Keratinocyte (primary cell): ENCODE measurements around the gene OR56B1.

Source experiments
- EZH2 ChIP-seq: IDR thresholded peaks from one replicate; pipeline ENCODE4 v1.6.1; 2012; ENCODE audit warnings: inconsistent platforms, mild to moderate bottlenecking, low read length, moderate library complexity
- TF ChIP-seq, protein P1 (sequence below), 3 experiments: IDR thresholded peaks in 1 of 3; conservative IDR thresholded peaks in 1 of 3; optimal IDR thresholded peaks in 1 of 3; 2 replicates in 2 of 3; 3 replicates in 1 of 3; pipeline versions ENCODE3 to v1.5.1; 2011; ENCODE audit warnings: low read length in 3 of 3, mild to moderate bottlenecking in 3 of 3, moderate library complexity in 2 of 3, control low read depth in 1 of 3, inconsistent platforms in 1 of 3; ENCODE audit not compliant: insufficient read depth in 2 of 3; ENCODE audit errors: extremely low read depth in 1 of 3

DNA sequence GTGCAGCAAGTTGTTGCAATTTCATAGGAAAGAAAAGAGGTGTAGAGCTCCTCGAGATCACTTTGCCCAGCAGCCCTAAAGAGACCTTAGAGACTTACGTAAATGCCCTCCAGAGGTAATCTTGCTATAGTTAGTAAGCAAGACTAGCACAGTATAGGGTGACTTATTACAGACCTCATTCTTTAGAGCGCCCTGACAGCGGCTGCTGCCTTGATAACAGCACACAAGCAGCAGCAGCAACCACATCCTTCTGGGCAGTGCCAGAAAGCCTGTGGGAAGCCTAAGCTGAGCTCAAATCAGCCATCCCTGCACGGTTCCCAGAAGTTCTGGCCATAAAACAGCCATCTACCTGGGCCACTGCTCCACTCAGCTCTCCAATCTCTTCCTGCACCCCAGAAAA, 22.6 kb upstream of the OR56B1 start:
- TF ChIP-seq, protein P1, sequence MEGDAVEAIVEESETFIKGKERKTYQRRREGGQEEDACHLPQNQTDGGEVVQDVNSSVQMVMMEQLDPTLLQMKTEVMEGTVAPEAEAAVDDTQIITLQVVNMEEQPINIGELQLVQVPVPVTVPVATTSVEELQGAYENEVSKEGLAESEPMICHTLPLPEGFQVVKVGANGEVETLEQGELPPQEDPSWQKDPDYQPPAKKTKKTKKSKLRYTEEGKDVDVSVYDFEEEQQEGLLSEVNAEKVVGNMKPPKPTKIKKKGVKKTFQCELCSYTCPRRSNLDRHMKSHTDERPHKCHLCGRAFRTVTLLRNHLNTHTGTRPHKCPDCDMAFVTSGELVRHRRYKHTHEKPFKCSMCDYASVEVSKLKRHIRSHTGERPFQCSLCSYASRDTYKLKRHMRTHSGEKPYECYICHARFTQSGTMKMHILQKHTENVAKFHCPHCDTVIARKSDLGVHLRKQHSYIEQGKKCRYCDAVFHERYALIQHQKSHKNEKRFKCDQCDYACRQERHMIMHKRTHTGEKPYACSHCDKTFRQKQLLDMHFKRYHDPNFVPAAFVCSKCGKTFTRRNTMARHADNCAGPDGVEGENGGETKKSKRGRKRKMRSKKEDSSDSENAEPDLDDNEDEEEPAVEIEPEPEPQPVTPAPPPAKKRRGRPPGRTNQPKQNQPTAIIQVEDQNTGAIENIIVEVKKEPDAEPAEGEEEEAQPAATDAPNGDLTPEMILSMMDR (optimal IDR thresholded peaks at IDR 0.05 in 1 of 3, IDR thresholded peaks at IDR 0.05 in 1 of 3, conservative IDR thresholded peaks at IDR 0.05 in 1 of 3; ENCODE audit: extremely low read depth in 1 of 3, insufficient read depth in 2 of 3, low read length in 3 of 3), result no peak
- no peak for TF ChIP-seq EZH2
